ENCODE measurements around the gene CDC73. TPM values are rescaled to one million over a fixed set of nuclear protein-coding genes. Genes with fewer than 3 reads are reported as not detected.

Gene CDC73
- polyA plus RNA-seq, 1 donor (not counting 4 experiments of a cell fraction or from before 2014, with no cell fraction given) = 45.3 TPM

DNA sequence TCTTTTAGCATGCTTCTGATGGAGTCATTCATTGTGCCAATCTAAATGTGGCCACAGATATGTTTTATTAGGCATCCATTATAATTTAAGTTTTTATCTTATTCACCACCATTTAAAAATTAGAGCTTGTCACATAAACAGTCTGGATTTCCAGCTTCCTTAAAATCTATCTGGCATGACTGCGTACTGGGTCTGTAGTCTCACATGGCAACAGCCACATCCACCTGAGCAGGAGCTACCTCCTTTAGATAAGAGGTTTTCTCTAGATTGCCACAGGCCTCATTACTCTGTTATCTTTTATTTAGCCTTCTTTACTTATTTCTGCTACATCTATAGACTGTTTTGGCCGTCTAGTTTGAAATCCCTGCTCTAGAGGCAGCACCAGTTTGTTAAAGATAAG lies 35.5 kb downstream of the CDC73 start:
- no peak for DNase-seq (ENCODE audit: low read depth, low spot score)
- Histone ChIP-seq H3K4me2 (ENCODE audit: control insufficient read depth, extremely low read depth, insufficient read depth, low read depth, low read length) (no peak overlapping the region), H4K20me1 (ENCODE audit: control insufficient read depth, extremely low read depth, insufficient read depth, low read length) (no peaks in the 10 kb centered on the region), H3K27ac (ENCODE audit: control insufficient read depth, insufficient read depth, low read length) (no peak overlapping the region), H2AFZ (ENCODE audit: control insufficient read depth, low read length) (no peak overlapping the region), H3K79me2 (ENCODE audit: control insufficient read depth, insufficient read depth, low read length) (peaks cover 6% of the 10 kb centered on the region), H3K4me1 (ENCODE audit: control insufficient read depth, extremely low read depth, insufficient read depth, low read length) (peaks cover 5% of the 10 kb centered on the region), H3K9me3 (ENCODE audit: control insufficient read depth, low read depth, low read length) (no peaks in the 10 kb centered on the region), H3K9me1 (ENCODE audit: control insufficient read depth, extremely low read depth, insufficient read depth, low read length) (no peaks in the 10 kb centered on the region), H3K9ac (ENCODE audit: control insufficient read depth, extremely low read depth, insufficient read depth, low read length) (no peak overlapping the region), H3K36me3 (ENCODE audit: control insufficient read depth in 2 of 2, extremely low read depth in 1 of 2, insufficient read depth in 2 of 2, low read length in 2 of 2) (peaks cover 0 to 4% of the 10 kb centered on the region in 2 experiments), H3K27me3 (ENCODE audit: control insufficient read depth, extremely low read depth, insufficient read depth, low read length) (no peaks in the 10 kb centered on the region), H3K4me3 (ENCODE audit: control insufficient read depth in 2 of 3, extremely low read depth in 1 of 3, insufficient read depth in 2 of 3, low read depth in 1 of 3, low read length in 3 of 3) (no peak overlapping the region)
- no peak for FAIRE-seq
- dilution Hi-C loops (cut with MboI; ENCODE audit: extremely low pct_ligation_motif_present, low sequenced_read_pairs) = no loop called here
- TF ChIP-seq EZH2 (IDR thresholded peaks at IDR 0.05; ENCODE audit: low read length) (no peak), CTCF (optimal IDR thresholded peaks at IDR 0.05 in 1 of 3, IDR thresholded peaks at IDR 0.05 in 1 of 3, conservative IDR thresholded peaks at IDR 0.05 in 1 of 3; ENCODE audit: extremely low read depth in 1 of 3, insufficient read depth in 2 of 3, low read length in 3 of 3) (no peak)

- H3K9ac ChIP-seq (ENCODE audit: control insufficient read depth, extremely low read depth, insufficient read depth, low read length) = no peak overlapping the region
- H2AFZ ChIP-seq (ENCODE audit: control insufficient read depth, low read length) = no peak overlapping the region
- H3K27ac ChIP-seq (ENCODE audit: control insufficient read depth, insufficient read depth, low read length) = no peak overlapping the region
- no peaks in the 10 kb centered on the region for H3K9me1 ChIP-seq (ENCODE audit: control insufficient read depth, extremely low read depth, insufficient read depth, low read length)
- no peaks in the 10 kb centered on the region for H3K36me3 ChIP-seq (ENCODE audit: control insufficient read depth in 2 of 2, extremely low read depth in 1 of 2, insufficient read depth in 2 of 2, low read length in 2 of 2)
- TF ChIP-seq CTCF (optimal IDR thresholded peaks at IDR 0.05 in 1 of 3, IDR thresholded peaks at IDR 0.05 in 1 of 3, conservative IDR thresholded peaks at IDR 0.05 in 1 of 3; ENCODE audit: extremely low read depth in 1 of 3, insufficient read depth in 2 of 3, low read length in 3 of 3) = no peak
- TF ChIP-seq EZH2 (IDR thresholded peaks at IDR 0.05; ENCODE audit: low read length) = no peak
- FAIRE-seq (no peak), DNase-seq (ENCODE audit: low read depth, low spot score) (no peak)
- no peak overlapping the region for H3K4me3 ChIP-seq (ENCODE audit: control insufficient read depth in 2 of 3, extremely low read depth in 1 of 3, insufficient read depth in 2 of 3, low read depth in 1 of 3, low read length in 3 of 3)
- no peaks in the 10 kb centered on the region for H4K20me1 ChIP-seq (ENCODE audit: control insufficient read depth, extremely low read depth, insufficient read depth, low read length)
- no peaks in the 10 kb centered on the region for H3K4me1 ChIP-seq (ENCODE audit: control insufficient read depth, extremely low read depth, insufficient read depth, low read length)
- no peaks in the 10 kb centered on the region for H3K9me3 ChIP-seq (ENCODE audit: control insufficient read depth, low read depth, low read length)
- no peaks in the 10 kb centered on the region for H3K27me3 ChIP-seq (ENCODE audit: control insufficient read depth, extremely low read depth, insufficient read depth, low read length)
- dilution Hi-C loops (cut with MboI; ENCODE audit: extremely low pct_ligation_motif_present, low sequenced_read_pairs) = no loop called here
- peaks cover 41% of the 10 kb centered on the region for H3K79me2 ChIP-seq (ENCODE audit: control insufficient read depth, insufficient read depth, low read length)
- H3K4me2 ChIP-seq (ENCODE audit: control insufficient read depth, extremely low read depth, insufficient read depth, low read depth, low read length) = no peak overlapping the region
Measured at GRCh38 chr1:193176113-193176512, 54.3 kb downstream of the CDC73 start.

Measured in keratinocyte (primary cell).